GM18870 (cell line): Measurements from ENCODE around the gene DCC.

Experiments used
- ATAC-seq: cut with Tn5 transposase; IDR thresholded peaks from one replicate; pipeline ENCODE4 v1.9.1; 2021; ENCODE audit warnings: moderate library complexity; ENCODE audit not compliant: unreplicated experiment

The DCC gene

GRCh38 chr18:52894801-52895200 lies 554.8 kb downstream of the DCC start:
- ATAC-seq, result no peak

GRCh38 chr18:52897611-52898484 lies 557.9 kb downstream of the DCC start:
- ATAC-seq, result no peak

- no peak for ATAC-seq
These were observed 558.6 kb downstream of the DCC start for GRCh38 chr18:52898485-52899058.

- no peak for ATAC-seq
These were observed 562.2 kb downstream of the DCC start for GRCh38 chr18:52902188-52902587.

- no peak for ATAC-seq
These were observed 563.9 kb downstream of the DCC start for GRCh38 chr18:52903857-52904256.

GRCh38 chr18:52907543-52908308 lies 567.7 kb downstream of the DCC start:
- no peak for ATAC-seq

- ATAC-seq, result no peak
These were observed 574.2 kb downstream of the DCC start for GRCh38 chr18:52914148-52914547.

- ATAC-seq, result no peak
These were observed 580.7 kb downstream of the DCC start for GRCh38 chr18:52920665-52921064.

- ATAC-seq, result no peak
These were observed 593.4 kb downstream of the DCC start for GRCh38 chr18:52933356-52933755.

GRCh38 chr18:52936931-52937330 lies 596.9 kb downstream of the DCC start:
- ATAC-seq, result no peak

- ATAC-seq, result no peak
These were observed 597.8 kb downstream of the DCC start for GRCh38 chr18:52937840-52938239.

GRCh38 chr18:52945552-52945951 lies 605.6 kb downstream of the DCC start:
- no peak for ATAC-seq

- no peak for ATAC-seq
These were observed 609.0 kb downstream of the DCC start for GRCh38 chr18:52948868-52949444.

GRCh38 chr18:52950155-52950554 lies 610.2 kb downstream of the DCC start:
- ATAC-seq, result no peak

- ATAC-seq, result no peak
These were observed 613.4 kb downstream of the DCC start for GRCh38 chr18:52953387-52953786.

- no peak for ATAC-seq
These were observed 623.5 kb downstream of the DCC start for GRCh38 chr18:52963481-52963880.

GRCh38 chr18:52970686-52971085 lies 630.7 kb downstream of the DCC start:
- ATAC-seq, result no peak

GRCh38 chr18:52971097-52971496 lies 631.1 kb downstream of the DCC start:
- no peak for ATAC-seq

GRCh38 chr18:52979892-52980291 lies 639.9 kb downstream of the DCC start:
- ATAC-seq, result no peak

GRCh38 chr18:52991246-52991645 lies 651.2 kb downstream of the DCC start:
- ATAC-seq, result no peak

GRCh38 chr18:52992041-52992440 lies 652.0 kb downstream of the DCC start:
- ATAC-seq, result no peak
